ENCODE results near the gene GDF7. TPM values are rescaled to one million over a fixed set of nuclear protein-coding genes. Genes with fewer than 3 reads are reported as not detected.

Gene GDF7
- total and polyA plus RNA-seq, 4 experiments from 2014 or later = 0.04 to 0.26 (median 0.21) TPM

- Histone ChIP-seq H3K4me3 (ENCODE audit: low read length in 2 of 2) (no peak overlapping the region), H3K36me3 (ENCODE audit: insufficient read depth, low read length) (peaks cover 7% of the 10 kb centered on the region), H3K27me3 (ENCODE audit: insufficient read depth, low read length) (no peaks in the 10 kb centered on the region), H3K4me1 (ENCODE audit: insufficient read depth, low read length) (no peaks in the 10 kb centered on the region), H3K9me3 (ENCODE audit: control insufficient read depth in 1 of 2, low read length in 2 of 2) (no peaks in the 10 kb centered on the region), H3K27ac (ENCODE audit: low read depth, low read length) (no peak overlapping the region)
- intact Hi-C loops (cut with micrococcal nuclease) = no loop called here
- peaks cover 0 to 2% (median 0%) of the 10 kb centered on the region in 8 donors for H3K9me3 Mint-ChIP-seq
- ChIA-PET CTCF (ENCODE audit: partially characterized antibody) (interaction anchor here (0.9 to 1.0 kb wide), 2 partner anchors 26 to 276 kb away, joined by 3 to 4 read pairs; no protein-coding TSS in a partner anchor), POLR2A (ENCODE audit: partially characterized antibody) (no interaction called here)
- peaks cover 73 to 75% of the 10 kb centered on the region in 2 donors for H3K36me3 Mint-ChIP-seq
- DNase-seq = no peak
- H3K4me3 Mint-ChIP-seq = no peak overlapping the region
- no peak overlapping the region for H3K27ac Mint-ChIP-seq
- H3K27me3 Mint-ChIP-seq = no peaks in the 10 kb centered on the region
- H3K4me1 Mint-ChIP-seq = peaks cover 0 to 14% (median 9%) of the 10 kb centered on the region in 4 donors
Observed at GRCh38 chr2:20687260-20687832, 20.4 kb downstream of the GDF7 start.

DNA sequence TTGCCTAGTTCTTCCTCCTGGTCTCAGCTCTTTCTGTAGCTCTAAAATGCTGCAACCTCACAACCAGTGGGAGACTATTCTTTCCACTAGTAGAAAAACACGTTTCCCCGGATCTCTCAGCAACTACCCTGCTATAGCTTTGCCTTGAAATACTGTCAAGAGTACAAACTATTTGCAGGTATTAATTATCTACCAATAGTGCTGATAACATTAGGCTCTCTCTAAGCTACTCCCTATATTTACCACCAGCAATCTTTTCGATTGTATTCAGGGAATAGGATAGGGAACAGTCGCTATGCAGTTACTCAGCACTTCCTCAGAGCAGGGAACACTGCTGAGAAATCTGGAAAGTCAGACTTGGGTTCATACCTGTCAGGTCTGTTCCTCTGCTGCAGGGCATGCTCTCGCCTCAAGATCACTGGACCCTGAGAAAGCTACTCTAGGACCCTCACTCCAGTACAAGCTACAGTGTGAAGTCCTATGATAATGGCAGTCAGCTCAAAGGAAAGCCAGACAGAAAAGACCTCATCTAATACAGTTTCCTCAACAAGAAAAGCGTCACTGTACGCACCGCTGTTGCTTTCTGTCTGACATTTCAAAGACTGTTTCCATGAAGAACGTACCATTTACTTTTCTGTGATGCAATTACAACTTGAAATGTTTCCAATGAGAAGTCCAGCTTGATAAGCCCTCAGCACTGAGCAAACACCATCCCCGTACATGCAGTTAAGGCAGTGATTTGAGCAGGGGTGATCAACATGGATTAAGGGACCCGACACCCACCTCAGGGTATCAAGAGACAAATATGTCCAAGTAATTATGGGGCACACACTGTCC lies 22.7 kb downstream of the GDF7 start:
- peaks cover 64 to 65% of the 10 kb centered on the region in 2 donors for H3K36me3 Mint-ChIP-seq
- Histone ChIP-seq H3K27me3 (ENCODE audit: insufficient read depth, low read length) (no peaks in the 10 kb centered on the region), H3K9me3 (ENCODE audit: control insufficient read depth in 1 of 2, low read length in 2 of 2) (no peaks in the 10 kb centered on the region), H3K36me3 (ENCODE audit: insufficient read depth, low read length) (peaks cover 7% of the 10 kb centered on the region), H3K27ac (ENCODE audit: low read depth, low read length) (no peak overlapping the region), H3K4me3 (ENCODE audit: low read length in 2 of 2) (no peak overlapping the region), H3K4me1 (ENCODE audit: insufficient read depth, low read length) (no peaks in the 10 kb centered on the region)
- H3K27me3 Mint-ChIP-seq = no peaks in the 10 kb centered on the region
- H3K27ac Mint-ChIP-seq = no peak overlapping the region
- ChIA-PET CTCF (ENCODE audit: partially characterized antibody) (no interaction called here), POLR2A (ENCODE audit: partially characterized antibody) (no interaction called here)
- no peaks in the 10 kb centered on the region for H3K4me1 Mint-ChIP-seq
- DNase-seq = no peak
- no peak overlapping the region for H3K4me3 Mint-ChIP-seq
- intact Hi-C loops (cut with micrococcal nuclease) = no loop called here
- peaks cover 0 to 2% (median 0%) of the 10 kb centered on the region in 8 donors for H3K9me3 Mint-ChIP-seq

GRCh38 chr2:20691076-20691734 lies 24.3 kb downstream of the GDF7 start:
- ChIA-PET POLR2A (ENCODE audit: partially characterized antibody) (no interaction called here), CTCF (ENCODE audit: partially characterized antibody) (interaction anchor here (2.3 kb wide), 1 partner anchor 30 kb away, joined by 11 read pairs; no protein-coding TSS in a partner anchor)
- DNase-seq = no peak
- Histone ChIP-seq H3K4me3 (ENCODE audit: low read length in 2 of 2) (no peak overlapping the region), H3K9me3 (ENCODE audit: control insufficient read depth in 1 of 2, low read length in 2 of 2) (no peaks in the 10 kb centered on the region), H3K36me3 (ENCODE audit: insufficient read depth, low read length) (no peaks in the 10 kb centered on the region), H3K27ac (ENCODE audit: low read depth, low read length) (no peak overlapping the region), H3K4me1 (ENCODE audit: insufficient read depth, low read length) (no peaks in the 10 kb centered on the region), H3K27me3 (ENCODE audit: insufficient read depth, low read length) (no peaks in the 10 kb centered on the region)
- H3K4me1 Mint-ChIP-seq = no peaks in the 10 kb centered on the region
- H3K36me3 Mint-ChIP-seq = peaks cover 59 to 64% of the 10 kb centered on the region in 2 donors
- H3K9me3 Mint-ChIP-seq = peaks cover 0 to 2% (median 0%) of the 10 kb centered on the region in 8 donors
- H3K4me3 Mint-ChIP-seq = peak overlapping the region in 1 of 8 donors; percentile 34
- no peaks in the 10 kb centered on the region for H3K27me3 Mint-ChIP-seq
- intact Hi-C loops (cut with micrococcal nuclease) = no loop called here
- peak overlapping the region in 1 of 7 donors; percentile 17 for H3K27ac Mint-ChIP-seq

DNA sequence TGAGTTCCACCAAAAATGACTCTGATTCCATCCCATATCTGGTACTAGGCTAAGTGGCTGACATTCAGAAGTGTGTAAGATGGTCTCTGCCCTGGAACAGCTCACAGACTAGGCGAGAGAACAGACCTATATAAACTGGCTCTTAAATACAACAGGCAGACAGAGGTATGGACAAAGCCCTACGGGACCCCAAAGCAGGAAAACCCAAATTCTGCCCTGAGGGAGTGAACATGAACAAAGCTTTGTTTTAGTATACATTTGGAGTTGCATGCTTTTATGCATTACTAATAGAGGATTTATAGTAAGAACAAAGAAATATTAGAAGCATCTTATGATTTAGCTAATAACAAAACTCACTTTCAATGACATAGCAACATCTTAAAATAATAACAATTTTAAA lies 25.1 kb downstream of the GDF7 start:
- H3K27ac Mint-ChIP-seq = peak overlapping the region in 1 of 7 donors; percentile 59
- peaks cover 55 to 57% of the 10 kb centered on the region in 2 donors for H3K36me3 Mint-ChIP-seq
- ChIA-PET POLR2A (ENCODE audit: partially characterized antibody) (no interaction called here), CTCF (ENCODE audit: partially characterized antibody) (interaction anchor here (2.3 kb wide), 1 partner anchor 31 kb away, joined by 11 read pairs; no protein-coding TSS in a partner anchor)
- intact Hi-C loops (cut with micrococcal nuclease) = no loop called here
- H3K4me3 Mint-ChIP-seq = no peak overlapping the region
- H3K27me3 ChIP-seq (ENCODE audit: insufficient read depth, low read length) = no peaks in the 10 kb centered on the region
- no peaks in the 10 kb centered on the region for H3K4me1 Mint-ChIP-seq
- DNase-seq = no peak
- H3K27ac ChIP-seq (ENCODE audit: low read depth, low read length) = no peak overlapping the region
- H3K9me3 Mint-ChIP-seq = peaks cover 0 to 2% (median 0%) of the 10 kb centered on the region in 8 donors
- H3K4me1 ChIP-seq (ENCODE audit: insufficient read depth, low read length) = no peaks in the 10 kb centered on the region
- H3K36me3 ChIP-seq (ENCODE audit: insufficient read depth, low read length) = no peaks in the 10 kb centered on the region
- H3K9me3 ChIP-seq (ENCODE audit: control insufficient read depth in 1 of 2, low read length in 2 of 2) = no peaks in the 10 kb centered on the region
- H3K27me3 Mint-ChIP-seq = no peaks in the 10 kb centered on the region
- no peak overlapping the region for H3K4me3 ChIP-seq (ENCODE audit: low read length in 2 of 2)

GRCh38 chr2:20693317-20693716 lies 26.4 kb downstream of the GDF7 start:
- no peak for DNase-seq
- POLR2A ChIA-PET (ENCODE audit: partially characterized antibody) = no interaction called here
- Histone ChIP-seq H3K4me1 (ENCODE audit: insufficient read depth, low read length) (no peaks in the 10 kb centered on the region), H3K9me3 (ENCODE audit: control insufficient read depth in 1 of 2, low read length in 2 of 2) (no peaks in the 10 kb centered on the region), H3K27ac (ENCODE audit: low read depth, low read length) (no peak overlapping the region), H3K4me3 (ENCODE audit: low read length in 2 of 2) (no peak overlapping the region), H3K27me3 (ENCODE audit: insufficient read depth, low read length) (no peaks in the 10 kb centered on the region), H3K36me3 (ENCODE audit: insufficient read depth, low read length) (no peaks in the 10 kb centered on the region)
- CTCF ChIA-PET (ENCODE audit: partially characterized antibody) = interaction anchor here (1.2 kb wide), 1 partner anchor 32 kb away, joined by 3 read pairs; no protein-coding TSS in a partner anchor
- H3K9me3 Mint-ChIP-seq = peaks cover 0 to 2% (median 0%) of the 10 kb centered on the region in 8 donors
- no peak overlapping the region for H3K4me3 Mint-ChIP-seq
- no peak overlapping the region for H3K27ac Mint-ChIP-seq
- peaks cover 49 to 52% of the 10 kb centered on the region in 2 donors for H3K36me3 Mint-ChIP-seq
- H3K27me3 Mint-ChIP-seq = no peaks in the 10 kb centered on the region
- intact Hi-C loops (cut with micrococcal nuclease) = no loop called here
- no peaks in the 10 kb centered on the region for H3K4me1 Mint-ChIP-seq

DNA sequence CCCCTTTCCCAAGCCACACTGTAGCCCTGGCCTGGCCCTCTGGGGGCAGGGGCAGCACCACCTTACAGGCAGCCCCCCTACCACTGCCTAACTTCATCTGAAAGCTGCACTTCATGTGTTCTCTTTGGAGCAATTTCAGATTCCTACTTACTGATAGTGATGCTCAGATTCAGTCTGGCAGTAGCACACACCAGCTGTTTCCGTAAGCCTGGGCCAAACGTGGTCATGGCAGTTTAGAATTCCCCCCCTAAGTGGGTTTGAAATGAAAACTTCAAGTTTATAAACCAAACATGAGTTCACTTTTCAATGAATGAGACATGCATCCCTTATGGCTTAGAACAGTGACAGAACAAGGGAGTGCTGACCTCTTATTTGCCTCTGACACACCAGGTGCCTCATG lies 29.4 kb downstream of the GDF7 start:
- no peak overlapping the region for H3K27ac Mint-ChIP-seq
- POLR2A ChIA-PET (ENCODE audit: partially characterized antibody) = no interaction called here

More for the DNA sequence above, 29.4 kb downstream of the GDF7 start:
- DNase-seq = no peak
- H3K36me3 ChIP-seq (ENCODE audit: insufficient read depth, low read length) = no peaks in the 10 kb centered on the region
- H3K27ac ChIP-seq (ENCODE audit: low read depth, low read length) = no peak overlapping the region
- Mint-ChIP-seq H3K9me3 (no peaks in the 10 kb centered on the region), H3K36me3 (peaks cover 35 to 42% of the 10 kb centered on the region in 2 donors), H3K27me3 (no peaks in the 10 kb centered on the region), H3K4me3 (no peak overlapping the region), H3K4me1 (no peaks in the 10 kb centered on the region)
- CTCF ChIA-PET (ENCODE audit: partially characterized antibody) = interaction anchor here (1.2 kb wide), 1 partner anchor 35 kb away, joined by 3 read pairs; no protein-coding TSS in a partner anchor
- no peaks in the 10 kb centered on the region for H3K27me3 ChIP-seq (ENCODE audit: insufficient read depth, low read length)
- H3K4me3 ChIP-seq (ENCODE audit: low read length in 2 of 2) = no peak overlapping the region
- H3K9me3 ChIP-seq (ENCODE audit: control insufficient read depth in 1 of 2, low read length in 2 of 2) = no peaks in the 10 kb centered on the region
- intact Hi-C loops (cut with micrococcal nuclease) = no loop called here
- H3K4me1 ChIP-seq (ENCODE audit: insufficient read depth, low read length) = no peaks in the 10 kb centered on the region
